ENCODE measurements around the gene DENND6A.

Gene DENND6A

DNA sequence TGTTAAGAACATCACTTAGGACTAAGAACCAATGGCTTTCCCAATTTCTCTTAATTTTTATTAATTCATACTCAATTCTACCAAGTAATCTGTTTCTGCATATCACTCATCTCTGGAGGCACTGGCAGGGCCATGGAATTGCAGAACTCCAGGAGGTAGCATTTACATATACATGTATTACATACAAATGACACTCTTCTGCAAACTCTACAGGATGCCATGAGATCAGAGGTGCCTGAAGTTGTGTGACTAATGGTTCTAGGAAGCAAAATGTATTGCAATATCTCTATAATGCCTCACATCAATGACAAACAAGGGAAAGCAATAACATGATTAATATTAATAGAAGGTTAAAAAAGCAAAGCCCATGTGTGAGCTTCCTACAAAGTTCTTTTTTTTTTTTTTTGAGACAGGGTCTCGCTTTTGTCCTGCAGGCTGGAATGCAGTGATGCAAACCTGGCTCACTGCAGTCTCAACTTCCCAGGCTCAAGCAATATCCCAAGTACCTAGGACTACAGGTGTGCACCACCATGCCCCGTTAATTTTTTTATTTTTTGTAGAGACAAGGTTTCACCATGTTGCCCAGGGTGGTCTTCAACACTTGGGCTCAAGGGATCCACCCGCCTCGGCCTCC, 33.0 kb downstream of the DENND6A start:
- no peak for DNase-seq (ENCODE audit: low read depth)
- TF ChIP-seq, protein P1, sequence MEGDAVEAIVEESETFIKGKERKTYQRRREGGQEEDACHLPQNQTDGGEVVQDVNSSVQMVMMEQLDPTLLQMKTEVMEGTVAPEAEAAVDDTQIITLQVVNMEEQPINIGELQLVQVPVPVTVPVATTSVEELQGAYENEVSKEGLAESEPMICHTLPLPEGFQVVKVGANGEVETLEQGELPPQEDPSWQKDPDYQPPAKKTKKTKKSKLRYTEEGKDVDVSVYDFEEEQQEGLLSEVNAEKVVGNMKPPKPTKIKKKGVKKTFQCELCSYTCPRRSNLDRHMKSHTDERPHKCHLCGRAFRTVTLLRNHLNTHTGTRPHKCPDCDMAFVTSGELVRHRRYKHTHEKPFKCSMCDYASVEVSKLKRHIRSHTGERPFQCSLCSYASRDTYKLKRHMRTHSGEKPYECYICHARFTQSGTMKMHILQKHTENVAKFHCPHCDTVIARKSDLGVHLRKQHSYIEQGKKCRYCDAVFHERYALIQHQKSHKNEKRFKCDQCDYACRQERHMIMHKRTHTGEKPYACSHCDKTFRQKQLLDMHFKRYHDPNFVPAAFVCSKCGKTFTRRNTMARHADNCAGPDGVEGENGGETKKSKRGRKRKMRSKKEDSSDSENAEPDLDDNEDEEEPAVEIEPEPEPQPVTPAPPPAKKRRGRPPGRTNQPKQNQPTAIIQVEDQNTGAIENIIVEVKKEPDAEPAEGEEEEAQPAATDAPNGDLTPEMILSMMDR (IDR thresholded peaks at IDR 0.05; ENCODE audit: insufficient read depth, low read depth, low read length, missing control alignments), result no peak
- no peak overlapping the region for H3K4me3 ChIP-seq (ENCODE audit: low read depth, low read length)

DNA sequence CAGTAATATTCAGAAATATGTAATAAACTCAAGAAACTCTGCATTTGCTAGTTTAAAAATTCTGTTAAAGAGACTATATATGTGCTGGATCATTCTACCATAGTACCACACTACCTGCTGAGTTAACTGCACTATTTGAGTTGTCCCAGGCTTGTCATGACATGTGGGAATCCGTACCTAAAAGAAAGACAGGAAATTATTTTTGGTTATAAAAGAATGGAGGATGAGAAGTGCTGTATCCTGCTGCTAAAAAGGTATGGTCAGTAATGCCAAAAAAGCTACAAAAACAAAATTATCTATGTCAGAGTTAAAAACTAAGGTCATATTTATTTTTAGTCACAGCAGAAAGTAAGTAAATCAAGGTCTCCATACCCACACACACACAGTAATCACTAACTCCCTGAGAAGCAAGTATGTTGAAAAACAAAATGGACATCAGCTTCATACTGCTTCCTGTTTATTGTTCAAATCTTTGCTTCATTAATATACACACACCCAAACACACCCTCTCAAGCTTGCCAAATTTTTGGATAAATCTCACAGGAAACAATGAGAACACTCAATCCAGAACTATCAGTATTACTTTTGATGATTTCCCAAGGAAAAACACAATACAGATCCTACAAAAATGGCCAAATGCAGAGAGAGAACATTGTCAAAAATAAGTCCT, 33.7 kb downstream of the DENND6A start:
- H3K4me3 ChIP-seq (ENCODE audit: low read depth, low read length), result no peak overlapping the region
- no peak for DNase-seq (ENCODE audit: low read depth)
- TF ChIP-seq, protein P1 (IDR thresholded peaks at IDR 0.05; ENCODE audit: insufficient read depth, low read depth, low read length, missing control alignments), result no peak

DNA sequence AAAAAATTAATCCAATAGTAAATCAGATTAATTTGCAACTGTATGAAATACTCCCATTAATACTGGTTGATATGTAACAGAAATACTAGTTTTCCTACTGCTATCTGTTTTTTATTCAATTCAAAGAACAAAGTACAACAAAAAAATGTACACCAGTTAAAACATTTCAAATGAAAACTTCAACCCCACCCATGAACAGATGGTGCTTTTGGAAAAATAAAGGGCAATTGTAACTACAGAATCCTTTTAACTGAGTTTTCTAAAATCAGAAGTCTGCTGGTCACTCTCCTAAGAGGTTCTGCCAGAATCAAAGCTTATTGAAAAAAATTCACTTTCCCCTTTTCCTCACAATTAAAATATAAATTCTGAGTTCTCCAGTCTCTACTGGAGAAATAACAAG, 34.3 kb downstream of the DENND6A start:
- H3K4me3 ChIP-seq (ENCODE audit: low read depth, low read length), result no peak overlapping the region
- TF ChIP-seq, protein P1 (IDR thresholded peaks at IDR 0.05; ENCODE audit: insufficient read depth, low read depth, low read length, missing control alignments), result no peak
- DNase-seq (ENCODE audit: low read depth), result no peak

DNA sequence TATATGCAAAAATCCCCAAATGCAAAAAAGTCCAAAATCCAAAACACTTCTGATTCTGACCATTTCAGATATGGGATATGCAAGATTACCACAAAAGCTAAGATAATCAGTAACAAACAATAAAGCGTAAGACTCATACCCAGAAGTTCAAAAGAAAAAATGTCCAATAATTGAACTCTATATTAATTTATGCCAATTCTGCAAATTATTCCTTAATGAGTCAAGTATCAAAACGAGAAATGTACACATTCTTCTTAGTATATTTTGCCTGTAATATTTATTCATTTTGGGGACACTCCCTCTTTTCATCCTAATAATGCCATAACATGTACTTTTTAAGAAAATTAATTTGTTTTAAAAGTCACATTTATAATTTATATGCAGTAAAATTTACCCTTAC, 37.1 kb downstream of the DENND6A start:
- no peak for DNase-seq (ENCODE audit: low read depth)
- TF ChIP-seq, protein P1 (IDR thresholded peaks at IDR 0.05; ENCODE audit: insufficient read depth, low read depth, low read length, missing control alignments), result no peak
- H3K4me3 ChIP-seq (ENCODE audit: low read depth, low read length), result no peak overlapping the region

DNA sequence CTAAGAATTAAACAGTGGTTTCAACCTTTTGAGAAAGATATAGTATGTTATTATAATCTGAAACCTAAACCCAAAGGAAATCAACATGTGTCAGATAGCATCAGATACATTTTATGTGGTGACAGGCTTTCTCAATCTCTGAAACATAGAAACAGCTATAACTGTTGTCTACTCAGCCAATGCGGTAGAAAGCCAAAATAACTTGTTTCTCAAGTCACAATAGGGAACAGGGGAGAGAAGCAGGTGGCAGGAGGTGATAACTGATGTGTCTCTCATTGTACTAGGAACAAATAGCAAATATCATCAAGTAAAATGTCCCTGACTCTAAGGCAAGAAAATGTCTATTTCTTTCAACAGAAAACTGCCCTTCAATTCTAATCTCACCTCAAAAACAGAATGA, 38.6 kb downstream of the DENND6A start:
- no peak for DNase-seq (ENCODE audit: low read depth)
- TF ChIP-seq, protein P1 (IDR thresholded peaks at IDR 0.05; ENCODE audit: insufficient read depth, low read depth, low read length, missing control alignments), result no peak
- H3K4me3 ChIP-seq (ENCODE audit: low read depth, low read length), result no peak overlapping the region

DNA sequence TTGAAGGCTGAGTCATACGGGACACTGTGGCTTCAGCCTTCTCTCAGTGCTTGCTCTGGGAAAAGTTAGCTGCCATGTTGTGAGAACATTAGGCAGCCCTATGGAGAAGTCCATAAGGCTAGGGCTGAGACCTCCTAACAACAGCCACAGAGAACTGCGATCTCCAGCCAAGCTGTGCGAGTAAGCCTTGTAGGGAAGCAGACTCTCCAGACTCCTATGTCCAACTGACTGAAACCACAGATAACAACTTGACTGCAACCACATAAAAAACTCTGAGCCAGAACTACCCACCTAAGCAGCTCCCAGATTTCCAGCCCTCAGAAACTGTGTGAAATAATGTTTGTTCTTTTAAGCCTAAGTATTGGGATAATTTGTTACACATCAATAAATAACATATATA, 40.7 kb downstream of the DENND6A start:
- TF ChIP-seq, protein P1 (IDR thresholded peaks at IDR 0.05; ENCODE audit: insufficient read depth, low read depth, low read length, missing control alignments), result no peak
- no peak overlapping the region for H3K4me3 ChIP-seq (ENCODE audit: low read depth, low read length)
- no peak for DNase-seq (ENCODE audit: low read depth)
